Osteoblast (primary cell): ENCODE measurements around the gene FBXW12. TPM values are rescaled to one million over a fixed set of nuclear protein-coding genes. Genes with fewer than 3 reads are reported as not detected.

Experiments used
- DNase-seq: peaks from one replicate; pipeline ENCODE4 v3.0.0; 2011; ENCODE audit warnings: low spot score, mixed read lengths; ENCODE audit not compliant: insufficient read length; ENCODE audit errors: missing footprints
- H2AFZ ChIP-seq: 2 replicates; pipeline ENCODE4 v1.6.0; 2011; ENCODE audit warnings: mild to moderate bottlenecking, low read length
- H3K27ac ChIP-seq: 2 replicates; pipeline ENCODE4 v1.5.1; 2011; ENCODE audit warnings: mild to moderate bottlenecking, low read depth, low read length, moderate library complexity
- H3K27me3 ChIP-seq: 2 replicates; pipeline ENCODE4 v1.6.0; 2012; ENCODE audit warnings: mild to moderate bottlenecking, control low read depth, inconsistent platforms, low read length, moderate library complexity; ENCODE audit not compliant: insufficient read depth
- H3K36me3 ChIP-seq: 2 replicates; pipeline ENCODE4 v1.5.1; 2011; ENCODE audit warnings: mild to moderate bottlenecking, low read length, control low read depth, moderate library complexity; ENCODE audit not compliant: insufficient read depth
- H3K4me1 ChIP-seq: 2 replicates; pipeline ENCODE4 v1.5.1; 2011; ENCODE audit warnings: mild to moderate bottlenecking, low read length, control low read depth, moderate library complexity; ENCODE audit not compliant: insufficient read depth
- H3K4me2 ChIP-seq: 2 replicates; pipeline ENCODE4 v1.6.0; 2011; ENCODE audit warnings: mild to moderate bottlenecking, low read length; ENCODE audit not compliant: insufficient read depth
- H3K4me3 ChIP-seq: fragments of 200-600 bp; sonication (generic); 3 replicates; pipeline ENCODE4 v1.5.1; 2012; ENCODE audit warnings: mild to moderate bottlenecking, low read length, inconsistent platforms; ENCODE audit not compliant: insufficient read depth
- H3K79me2 ChIP-seq: 2 replicates; pipeline ENCODE4 v1.6.0; 2012; ENCODE audit warnings: mild to moderate bottlenecking, low read length, control low read depth, inconsistent platforms; ENCODE audit not compliant: insufficient read depth
- H3K9me3 ChIP-seq: 2 replicates; pipeline ENCODE4 v1.5.1; 2011; ENCODE audit warnings: low read depth, low read length, control low read depth
- H4K20me1 ChIP-seq: 2 replicates; pipeline ENCODE4 v1.6.0; 2012; ENCODE audit warnings: mild to moderate bottlenecking, low read length, control low read depth; ENCODE audit not compliant: insufficient read depth
- total RNA-seq: library from RNA; depleted of rRNA; stranded (reverse); fragments of >200 nt; gene quantifications from 2 replicates; pipeline ENCODE4 v1.2.3, GENCODE V29; 2012
- TF ChIP-seq, protein P1 (sequence below): IDR thresholded peaks from 2 replicates; pipeline ENCODE4 v1.5.1; 2011; ENCODE audit warnings: mild to moderate bottlenecking, low read depth, low read length, moderate library complexity; ENCODE audit errors: extremely low read depth

The FBXW12 gene
- total RNA-seq, 1 donor: not detected

DNA sequence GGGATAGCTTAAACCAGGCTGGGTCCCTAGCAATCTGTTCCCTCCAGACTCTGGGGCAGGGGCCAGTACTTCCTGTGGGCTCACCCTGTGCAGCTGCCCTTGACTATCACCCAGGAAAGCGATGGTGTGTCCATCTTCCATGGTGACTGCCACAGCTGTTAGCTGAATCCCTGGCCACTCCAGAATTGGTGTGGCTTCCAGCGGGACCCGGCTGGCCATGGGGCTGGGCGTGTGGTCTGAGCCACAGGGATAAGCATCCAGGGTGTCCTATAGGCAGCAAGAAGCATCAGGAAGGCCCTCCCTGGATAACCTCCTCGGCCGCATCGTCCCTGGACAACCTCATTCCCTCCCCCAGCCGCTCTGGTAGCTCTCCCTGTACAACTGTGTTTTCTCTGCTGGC is 50.7 kb downstream of the FBXW12 start:
- H3K36me3 ChIP-seq: no peaks in the 10 kb centered on the region
- H4K20me1 ChIP-seq: peaks cover 9% of the 10 kb centered on the region
- no peak overlapping the region for H3K4me3 ChIP-seq
- TF ChIP-seq, protein P1, sequence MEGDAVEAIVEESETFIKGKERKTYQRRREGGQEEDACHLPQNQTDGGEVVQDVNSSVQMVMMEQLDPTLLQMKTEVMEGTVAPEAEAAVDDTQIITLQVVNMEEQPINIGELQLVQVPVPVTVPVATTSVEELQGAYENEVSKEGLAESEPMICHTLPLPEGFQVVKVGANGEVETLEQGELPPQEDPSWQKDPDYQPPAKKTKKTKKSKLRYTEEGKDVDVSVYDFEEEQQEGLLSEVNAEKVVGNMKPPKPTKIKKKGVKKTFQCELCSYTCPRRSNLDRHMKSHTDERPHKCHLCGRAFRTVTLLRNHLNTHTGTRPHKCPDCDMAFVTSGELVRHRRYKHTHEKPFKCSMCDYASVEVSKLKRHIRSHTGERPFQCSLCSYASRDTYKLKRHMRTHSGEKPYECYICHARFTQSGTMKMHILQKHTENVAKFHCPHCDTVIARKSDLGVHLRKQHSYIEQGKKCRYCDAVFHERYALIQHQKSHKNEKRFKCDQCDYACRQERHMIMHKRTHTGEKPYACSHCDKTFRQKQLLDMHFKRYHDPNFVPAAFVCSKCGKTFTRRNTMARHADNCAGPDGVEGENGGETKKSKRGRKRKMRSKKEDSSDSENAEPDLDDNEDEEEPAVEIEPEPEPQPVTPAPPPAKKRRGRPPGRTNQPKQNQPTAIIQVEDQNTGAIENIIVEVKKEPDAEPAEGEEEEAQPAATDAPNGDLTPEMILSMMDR: no peak
- peaks cover 6% of the 10 kb centered on the region for H3K4me1 ChIP-seq
- no peak overlapping the region for H3K27ac ChIP-seq
- H2AFZ ChIP-seq: no peak overlapping the region
- no peaks in the 10 kb centered on the region for H3K79me2 ChIP-seq
- no peak overlapping the region for H3K4me2 ChIP-seq
- no peaks in the 10 kb centered on the region for H3K9me3 ChIP-seq
- peak; percentile 65 for DNase-seq
- peaks cover 5% of the 10 kb centered on the region for H3K27me3 ChIP-seq

DNA sequence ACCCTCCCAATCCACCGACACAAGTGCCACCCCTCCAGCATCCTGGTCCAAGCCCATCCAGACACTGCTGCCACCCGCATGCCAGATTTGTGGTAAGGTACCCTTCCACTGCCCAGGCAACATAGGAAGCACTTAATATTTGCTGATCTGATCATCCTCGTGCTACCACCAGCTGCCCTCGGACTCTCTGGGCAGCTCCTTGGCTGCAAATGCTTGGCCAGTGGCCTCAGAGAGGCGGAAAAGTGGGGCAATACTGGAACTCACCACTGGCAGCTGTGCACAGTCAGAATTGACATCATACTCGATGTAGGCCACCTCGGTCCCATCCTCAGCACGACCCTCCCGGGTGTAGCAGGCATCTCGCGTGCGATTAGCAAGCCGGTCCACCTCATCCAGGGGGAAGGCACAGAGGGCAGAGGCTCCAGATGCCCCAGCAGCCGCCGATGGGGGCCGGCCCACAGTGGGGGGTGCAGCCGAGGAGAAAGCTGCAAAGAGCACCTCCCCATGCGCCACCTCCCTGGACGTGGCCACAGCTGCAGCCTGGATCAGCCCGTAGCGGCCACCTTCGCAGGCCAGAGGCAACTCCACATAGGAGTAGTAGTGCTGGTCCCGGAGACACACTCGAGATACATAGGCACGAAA is 51.3 kb downstream of the FBXW12 start:
- H2AFZ ChIP-seq: no peak overlapping the region
- H3K27ac ChIP-seq: no peak overlapping the region
- H3K9me3 ChIP-seq: no peaks in the 10 kb centered on the region
- H3K79me2 ChIP-seq: no peaks in the 10 kb centered on the region
- H3K4me3 ChIP-seq: no peak overlapping the region
- H3K4me2 ChIP-seq: no peak overlapping the region
- peaks cover 6% of the 10 kb centered on the region for H3K4me1 ChIP-seq
- H4K20me1 ChIP-seq: peaks cover 15% of the 10 kb centered on the region
- TF ChIP-seq, protein P1: no peak
- DNase-seq: peak; percentile 85
- H3K27me3 ChIP-seq: peaks cover 10% of the 10 kb centered on the region
- H3K36me3 ChIP-seq: no peaks in the 10 kb centered on the region

DNA sequence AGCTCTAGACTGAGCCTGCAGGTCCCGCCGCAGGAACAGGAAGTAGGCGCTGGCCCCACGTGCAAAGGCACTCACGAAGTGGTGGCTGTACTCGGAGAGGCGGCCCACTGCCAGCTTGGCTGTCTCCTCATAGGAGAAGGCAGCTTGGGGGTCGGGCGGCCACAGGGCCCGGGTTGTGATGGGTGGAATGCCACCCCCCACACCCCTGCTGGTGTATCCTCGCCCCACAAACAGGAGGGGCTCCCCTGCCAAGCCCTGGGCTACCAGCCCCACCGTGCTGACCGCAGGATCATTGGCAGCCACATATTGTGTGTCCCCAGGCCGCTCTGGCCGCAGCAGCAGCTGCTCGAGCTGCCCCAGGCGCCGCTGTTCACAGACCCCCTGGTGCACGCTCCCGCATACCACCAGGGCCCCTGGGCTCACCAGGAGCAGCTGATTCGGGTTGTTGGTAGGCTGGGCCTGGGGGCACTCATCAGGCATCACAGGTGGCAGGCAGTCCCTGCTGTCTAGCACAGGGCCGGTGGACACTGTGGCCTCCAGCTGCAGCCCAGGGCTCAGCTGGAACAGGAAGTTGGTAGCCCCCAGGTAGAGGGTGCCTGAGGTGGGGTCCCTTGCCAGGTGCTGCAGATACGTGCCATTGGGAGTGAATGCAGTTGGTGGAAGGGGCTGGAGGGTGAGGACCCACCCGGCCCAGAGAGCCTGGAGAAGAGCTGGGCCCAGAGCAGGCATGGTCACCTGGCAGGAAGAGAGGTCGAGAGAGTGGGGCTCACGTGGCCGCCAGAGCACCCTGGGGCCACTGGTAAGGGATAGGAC is 52.1 kb downstream of the FBXW12 start:
- no peaks in the 10 kb centered on the region for H3K36me3 ChIP-seq
- H3K27ac ChIP-seq: no peak overlapping the region
- TF ChIP-seq, protein P1: no peak
- no peaks in the 10 kb centered on the region for H3K9me3 ChIP-seq
- H3K79me2 ChIP-seq: no peaks in the 10 kb centered on the region
- H3K4me2 ChIP-seq: no peak overlapping the region
- DNase-seq: peak; percentile 81
- H2AFZ ChIP-seq: no peak overlapping the region
- H3K27me3 ChIP-seq: peaks cover 12% of the 10 kb centered on the region
- H3K4me1 ChIP-seq: peaks cover 6% of the 10 kb centered on the region
- H4K20me1 ChIP-seq: peaks cover 16% of the 10 kb centered on the region
- no peak overlapping the region for H3K4me3 ChIP-seq

DNA sequence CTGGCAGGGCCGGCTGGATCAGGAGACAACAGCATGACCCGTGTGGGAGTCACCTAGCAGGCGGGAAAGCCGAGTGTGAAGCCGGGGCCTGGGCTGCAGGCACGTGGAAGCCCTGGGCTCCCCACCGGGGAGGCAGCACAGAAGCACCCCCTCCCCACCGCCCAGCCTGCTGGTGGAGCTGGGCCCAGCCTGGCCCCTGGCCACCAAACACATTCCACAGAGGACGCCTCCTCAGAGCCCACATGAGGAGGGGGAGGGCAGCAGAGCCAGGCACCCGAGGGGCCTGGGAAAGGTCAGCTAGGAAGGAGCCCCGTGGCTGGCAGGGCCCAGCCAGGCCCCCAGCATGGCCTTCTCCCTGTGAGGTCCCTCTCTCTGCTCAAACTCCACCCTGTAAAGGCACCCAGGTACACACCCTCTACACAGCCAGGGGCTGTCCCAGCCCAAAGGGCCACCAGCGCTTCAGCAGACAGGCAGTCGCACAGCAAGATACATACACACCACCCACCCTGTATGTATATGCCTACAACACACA is 53.3 kb downstream of the FBXW12 start:
- Histone ChIP-seq H3K27me3 (peaks cover 12% of the 10 kb centered on the region), H2AFZ (no peak overlapping the region), H3K27ac (no peak overlapping the region), H3K79me2 (no peaks in the 10 kb centered on the region), H3K4me1 (peaks cover 13% of the 10 kb centered on the region), H3K4me3 (no peak overlapping the region), H3K36me3 (no peaks in the 10 kb centered on the region), H4K20me1 (peaks cover 16% of the 10 kb centered on the region), H3K9me3 (no peaks in the 10 kb centered on the region), H3K4me2 (no peak overlapping the region)
- peak; percentile 80 for DNase-seq
- TF ChIP-seq, protein P1: no peak
